Central memory CD4-positive, alpha-beta T cell (primary cell): ENCODE measurements around the gene CERS6.

Experiments
- DNase-seq: peaks from one replicate; pipeline ENCODE4 v3.0.0; 2022

Gene CERS6

GRCh38 chr2:168573128-168573903, 117.2 kb downstream of the CERS6 start:
- DNase-seq, result no peak

DNA sequence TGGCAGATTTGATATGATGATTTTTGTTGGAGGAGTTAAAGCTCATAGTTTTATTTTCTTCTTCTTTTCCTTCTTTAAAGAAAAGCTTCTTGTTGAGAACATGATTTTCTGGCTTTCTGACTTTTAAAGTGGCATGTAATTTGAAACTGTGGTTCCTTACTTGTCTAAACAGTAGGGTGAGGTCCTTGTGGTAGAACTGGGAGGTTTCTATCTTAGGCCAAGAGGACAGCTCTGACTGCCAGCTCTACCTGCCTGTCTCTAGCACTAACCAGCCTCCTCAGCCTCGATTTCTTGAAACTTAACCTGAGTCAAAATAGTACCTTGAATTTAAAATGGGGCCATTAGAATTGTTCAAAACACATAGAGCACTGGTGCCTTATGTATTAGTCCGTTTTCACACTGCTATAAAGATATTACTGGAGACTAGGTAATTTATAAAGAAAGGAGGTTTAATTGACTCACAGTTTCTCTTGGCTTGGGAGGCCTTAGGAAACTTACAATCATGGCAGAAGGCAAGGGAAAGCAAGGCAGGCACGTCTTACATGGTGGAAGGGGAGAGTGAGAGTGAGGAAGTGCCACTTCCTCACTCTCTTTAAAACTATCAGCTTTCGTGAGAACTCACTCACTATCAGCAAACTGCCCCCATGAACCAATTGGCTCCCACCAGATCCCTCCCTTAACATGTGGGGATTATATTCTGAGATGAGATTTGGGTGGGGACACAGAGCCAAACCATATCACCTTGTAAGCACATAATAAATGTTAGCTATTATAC, 119.0 kb downstream of the CERS6 start:
- no peak for DNase-seq

DNA sequence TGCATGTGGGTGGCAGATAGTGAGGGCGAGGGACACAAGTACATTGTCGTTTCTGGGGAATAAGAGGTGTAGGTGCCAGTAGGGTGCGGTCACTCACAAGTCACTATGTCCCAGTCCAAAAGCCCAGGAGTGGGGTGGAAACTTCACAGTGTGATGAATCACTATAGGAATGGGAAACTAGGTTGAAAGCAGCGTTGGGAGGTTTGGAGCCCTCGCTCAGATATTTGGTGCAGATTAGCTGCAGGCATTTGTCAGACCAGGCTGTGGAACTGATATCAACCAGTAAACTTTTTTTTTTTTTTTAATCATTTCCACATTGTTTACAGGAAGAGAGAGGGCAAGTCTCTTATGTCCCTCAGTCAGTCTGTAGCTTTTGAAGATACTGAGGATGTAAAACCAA, 121.8 kb downstream of the CERS6 start:
- no peak for DNase-seq

DNA sequence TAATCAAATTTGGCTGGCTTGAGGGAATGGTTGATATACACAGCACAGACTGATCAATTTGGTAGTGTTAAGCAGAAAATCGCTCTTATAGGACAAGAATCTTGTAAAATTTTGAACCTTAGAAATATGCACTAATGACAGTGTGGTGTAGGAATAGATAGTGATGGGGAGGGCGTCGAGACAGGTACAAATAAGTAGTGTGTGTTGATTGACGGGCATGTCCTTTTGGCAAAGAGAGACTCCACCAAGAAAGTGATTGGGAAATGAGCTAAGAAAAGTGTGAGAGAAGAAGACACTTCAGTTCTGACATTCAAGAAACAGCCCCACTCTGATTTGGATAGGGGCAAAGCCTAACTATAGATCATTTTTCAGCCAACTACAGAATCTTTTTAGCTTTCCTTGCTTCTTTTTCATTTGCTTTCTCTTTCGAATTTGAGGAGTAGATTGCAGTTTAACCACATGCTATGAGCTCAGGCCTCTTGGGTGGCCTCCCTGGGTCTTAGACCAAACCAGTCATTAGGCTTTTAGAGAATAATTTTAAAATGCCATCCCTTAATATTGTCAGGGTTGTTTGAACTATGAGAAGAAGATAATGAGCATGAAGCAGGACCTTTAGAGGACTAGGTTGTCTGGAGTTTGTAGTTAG, 127.1 kb downstream of the CERS6 start:
- DNase-seq, result no peak

GRCh38 chr2:168583710-168584521, 127.8 kb downstream of the CERS6 start:
- DNase-seq, result no peak

DNA sequence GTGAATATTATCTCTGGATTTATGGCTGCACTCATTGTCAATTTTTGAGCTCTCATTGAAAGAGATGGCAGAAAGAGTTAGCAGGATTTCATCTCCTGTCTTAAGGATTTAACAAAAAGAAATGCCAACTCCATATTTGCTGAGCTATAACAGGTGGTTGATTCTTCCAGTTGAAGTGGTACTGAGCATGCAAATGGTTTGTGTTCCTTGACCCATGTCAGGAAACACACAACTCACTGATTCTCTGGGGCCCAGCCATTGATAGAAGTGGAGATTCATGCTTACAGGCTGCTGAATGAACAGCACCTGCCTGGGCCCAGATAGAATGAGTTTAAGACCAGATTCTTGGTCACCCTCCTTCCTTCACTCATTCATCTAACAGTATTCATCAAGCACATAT, 128.8 kb downstream of the CERS6 start:
- DNase-seq, result no peak

DNA sequence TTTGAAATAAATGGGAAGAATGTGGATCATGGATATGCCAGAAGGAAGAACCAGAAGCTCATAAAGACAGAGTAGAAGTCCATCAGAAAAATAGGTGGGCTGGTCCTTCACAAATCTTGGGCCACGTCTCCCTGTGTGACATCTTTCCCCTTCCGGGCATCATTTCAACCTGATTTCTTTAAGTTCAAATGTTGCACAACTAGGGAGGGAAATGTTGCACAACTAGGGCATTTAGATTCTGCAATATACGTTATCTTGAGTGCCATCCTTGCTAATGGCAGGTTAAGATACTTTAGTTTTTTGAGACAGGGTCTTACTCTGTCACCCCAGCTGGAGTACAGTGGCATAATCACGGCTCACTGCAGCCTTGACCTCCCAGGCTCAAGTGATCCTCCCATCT, 129.6 kb downstream of the CERS6 start:
- no peak for DNase-seq

DNA sequence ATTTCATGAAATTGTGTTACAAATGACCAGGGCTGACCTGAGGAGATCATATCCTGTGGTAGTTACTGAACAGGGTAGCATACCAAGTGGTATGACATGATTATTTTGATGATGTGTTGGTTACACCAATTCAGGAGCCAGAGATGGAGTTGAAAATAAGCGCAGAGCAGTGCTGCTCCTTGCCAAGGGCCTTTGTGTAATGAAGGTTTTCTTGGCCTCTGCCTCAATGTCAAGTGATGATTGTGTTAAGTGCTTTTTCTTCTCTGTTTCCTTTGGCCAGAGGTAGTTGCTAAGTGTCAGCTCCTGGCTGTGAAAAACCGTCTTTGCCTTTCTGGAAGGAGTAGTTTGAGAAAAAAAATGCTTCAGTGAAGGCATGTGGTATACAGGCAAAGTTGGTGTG, 131.2 kb downstream of the CERS6 start:
- no peak for DNase-seq

- no peak for DNase-seq
Observed at GRCh38 chr2:168589236-168590211, 133.5 kb downstream of the CERS6 start.

DNA sequence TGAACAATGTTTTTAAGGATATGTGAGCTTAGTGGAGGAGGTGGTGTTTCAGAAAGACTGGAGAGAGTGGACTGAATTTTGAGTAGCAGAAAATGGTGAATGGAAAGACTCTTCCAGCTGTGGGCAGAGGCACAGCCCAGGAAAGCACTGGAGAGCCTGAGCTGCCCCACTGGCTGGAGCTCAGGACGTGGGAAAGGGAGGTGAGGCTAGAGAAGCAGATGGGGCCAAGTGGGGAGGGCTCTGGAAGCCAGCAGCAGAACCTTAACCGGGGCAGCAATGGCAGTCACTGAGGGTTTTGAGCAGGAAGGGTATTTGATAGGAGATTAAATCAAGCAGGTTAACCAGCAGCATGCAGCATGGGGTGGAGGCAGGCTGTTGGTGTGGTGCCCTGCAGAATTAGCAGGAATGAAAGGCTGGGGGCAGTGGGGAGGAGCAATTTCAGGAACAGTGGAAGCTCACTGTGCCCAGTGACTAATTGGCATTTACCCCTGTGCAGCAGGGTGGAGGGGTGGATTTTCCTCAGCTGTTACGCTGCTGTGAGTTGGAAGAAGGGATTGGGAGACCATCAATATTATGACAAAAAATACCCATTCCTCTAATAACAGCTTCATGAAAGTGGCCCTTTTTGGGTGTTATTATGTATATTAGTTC, 136.2 kb downstream of the CERS6 start:
- DNase-seq, result no peak

DNA sequence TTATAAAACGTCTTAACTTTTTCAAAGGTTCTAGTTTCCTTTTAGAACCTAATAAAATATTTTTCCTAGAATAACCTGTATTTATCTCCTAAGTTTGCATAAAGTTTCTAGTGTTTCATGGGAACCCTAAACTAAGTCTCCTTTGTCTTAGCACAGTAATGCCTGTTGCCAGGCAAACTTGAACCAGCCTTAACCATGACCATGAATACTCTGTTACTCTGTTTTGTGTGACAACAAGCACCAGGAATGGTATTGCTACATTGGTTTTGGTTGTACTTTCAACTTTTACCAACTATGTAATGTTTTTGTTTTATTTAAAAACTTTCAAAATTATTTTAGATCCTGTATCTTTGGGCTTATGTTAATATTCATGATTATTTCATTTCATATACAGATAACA, 137.6 kb downstream of the CERS6 start:
- no peak for DNase-seq

- DNase-seq, result no peak
Observed at GRCh38 chr2:168594778-168595177, 138.7 kb downstream of the CERS6 start.

GRCh38 chr2:168596881-168597655, 141.0 kb downstream of the CERS6 start:
- DNase-seq, result no peak

- DNase-seq, result no peak
Observed at GRCh38 chr2:168599738-168600137, 143.7 kb downstream of the CERS6 start.

GRCh38 chr2:168600949-168601348, 144.9 kb downstream of the CERS6 start:
- DNase-seq, result no peak

DNA sequence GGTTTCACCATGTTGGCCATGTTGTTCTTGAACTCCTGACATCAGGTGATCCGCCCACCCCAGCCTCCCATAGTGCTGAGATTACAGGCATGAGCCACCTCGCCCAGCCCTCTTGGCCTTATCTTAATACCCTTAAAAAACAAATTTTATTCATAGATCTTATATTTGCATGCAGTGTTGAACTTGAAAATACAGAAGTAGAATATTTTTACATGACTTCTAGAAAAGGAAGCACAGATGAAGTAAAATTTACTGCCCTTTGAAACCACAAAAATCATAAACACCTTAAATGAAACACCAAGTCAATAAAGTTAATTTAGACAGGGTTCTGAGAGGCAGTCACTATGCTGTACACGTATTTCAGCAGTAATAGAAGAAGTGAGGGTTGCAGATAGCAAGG, 145.7 kb downstream of the CERS6 start:
- DNase-seq, result no peak

- DNase-seq, result no peak
Observed at GRCh38 chr2:168602379-168602778, 146.3 kb downstream of the CERS6 start.

DNA sequence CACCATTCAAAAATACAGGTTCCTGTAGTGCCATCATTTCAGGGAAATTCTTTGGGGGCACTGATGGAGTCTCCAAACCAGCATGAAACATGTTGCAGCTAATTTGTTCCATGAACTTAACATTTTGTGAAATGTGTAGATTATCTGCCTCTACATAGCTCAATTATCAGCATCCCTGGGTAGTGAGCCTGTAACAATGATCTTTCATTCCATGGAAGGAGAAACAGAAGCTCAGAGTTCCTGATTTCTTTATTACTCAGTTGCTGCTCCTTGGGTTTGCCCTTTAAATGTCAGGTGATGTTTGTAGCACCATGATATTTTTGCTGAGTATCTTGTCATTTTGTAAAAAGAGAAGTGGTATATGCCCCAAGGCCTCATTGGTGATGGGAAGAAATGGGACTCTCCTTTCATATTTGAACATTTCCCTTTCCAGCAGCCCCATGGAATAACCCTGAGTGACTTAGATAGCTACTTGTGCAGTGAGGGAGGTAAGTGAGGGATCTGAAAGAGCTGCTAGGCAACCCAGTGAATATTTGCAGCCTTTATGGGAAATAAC, 146.9 kb downstream of the CERS6 start:
- no peak for DNase-seq

- no peak for DNase-seq
Observed at GRCh38 chr2:168603439-168603961, 147.4 kb downstream of the CERS6 start.

GRCh38 chr2:168604252-168604651, 148.2 kb downstream of the CERS6 start:
- DNase-seq, result no peak
